A172 (cell line): ENCODE measurements around the gene CAMK2G. TPM values are rescaled to one million over a fixed set of nuclear protein-coding genes. Genes with fewer than 3 reads are reported as not detected.
"Not testable (repeated sequence)": the region's sequence is repeated elsewhere in the genome, so short reads cannot be mapped to it uniquely, and the experiment has no call there.

Experiments
- DNase-seq: peaks from one replicate; pipeline ENCODE4 v3.0.0-alpha.2; 2015; ENCODE audit warnings: low spot score
- total RNA-seq: library from RNA; depleted of rRNA; stranded (reverse); fragments of >200 nt; shearing (Covaris generic); gene quantifications from 2 replicates; pipeline ENCODE4 v1.2.3, GENCODE V29; 2014

The CAMK2G gene
- total RNA-seq, 1 experiment from 2014 or later: 38.5 TPM

DNA sequence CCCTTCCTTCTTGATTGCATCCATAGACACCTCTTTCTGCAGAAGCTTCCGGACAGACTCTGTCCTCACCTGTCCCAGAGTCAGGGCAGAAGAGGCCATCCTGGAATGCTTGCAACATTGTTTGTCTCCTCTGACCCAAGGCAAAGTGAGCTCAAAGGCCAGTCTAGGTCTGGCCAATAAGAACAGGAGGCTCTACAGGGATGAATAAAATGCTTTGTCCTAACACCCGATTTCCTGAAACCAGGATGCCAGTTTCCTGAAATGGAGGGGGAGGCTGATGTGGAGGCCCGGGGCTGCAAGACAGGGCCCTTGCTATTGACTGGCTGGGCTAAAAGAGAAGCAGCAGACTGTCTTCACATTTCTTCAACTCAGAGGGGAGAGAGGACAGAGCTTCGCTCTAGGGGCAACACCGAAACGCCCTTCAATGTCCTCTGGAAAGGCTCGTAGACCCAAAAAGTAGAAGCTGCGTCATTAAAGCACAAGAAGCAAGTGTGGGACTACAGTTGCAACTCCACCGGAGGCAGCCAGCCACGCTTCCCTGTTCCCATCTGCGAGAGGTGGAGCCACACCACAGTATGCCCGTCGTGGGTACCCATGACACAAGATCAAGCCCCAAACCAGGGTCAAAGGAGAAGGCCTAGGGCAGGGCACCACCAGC, 33.8 kb downstream of the CAMK2G start:
- DNase-seq: no peak

DNA sequence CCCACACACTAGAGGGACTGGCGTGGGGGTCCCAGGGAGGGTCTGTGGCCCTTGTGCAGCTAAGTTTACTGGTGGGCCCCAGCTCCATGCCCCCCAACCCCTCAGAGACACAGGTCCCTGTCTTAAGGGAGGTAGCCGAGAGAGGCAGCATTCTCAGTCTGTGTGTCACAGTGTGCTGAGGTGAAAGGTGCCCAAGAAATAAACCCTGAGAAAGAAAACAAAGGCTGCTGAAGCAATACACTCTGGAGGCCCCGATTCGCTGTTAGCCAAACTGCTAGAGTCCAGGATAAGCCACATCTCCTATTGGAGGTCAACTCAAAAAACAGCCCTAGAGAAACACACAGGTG, 34.3 kb downstream of the CAMK2G start:
- no peak for DNase-seq

DNA sequence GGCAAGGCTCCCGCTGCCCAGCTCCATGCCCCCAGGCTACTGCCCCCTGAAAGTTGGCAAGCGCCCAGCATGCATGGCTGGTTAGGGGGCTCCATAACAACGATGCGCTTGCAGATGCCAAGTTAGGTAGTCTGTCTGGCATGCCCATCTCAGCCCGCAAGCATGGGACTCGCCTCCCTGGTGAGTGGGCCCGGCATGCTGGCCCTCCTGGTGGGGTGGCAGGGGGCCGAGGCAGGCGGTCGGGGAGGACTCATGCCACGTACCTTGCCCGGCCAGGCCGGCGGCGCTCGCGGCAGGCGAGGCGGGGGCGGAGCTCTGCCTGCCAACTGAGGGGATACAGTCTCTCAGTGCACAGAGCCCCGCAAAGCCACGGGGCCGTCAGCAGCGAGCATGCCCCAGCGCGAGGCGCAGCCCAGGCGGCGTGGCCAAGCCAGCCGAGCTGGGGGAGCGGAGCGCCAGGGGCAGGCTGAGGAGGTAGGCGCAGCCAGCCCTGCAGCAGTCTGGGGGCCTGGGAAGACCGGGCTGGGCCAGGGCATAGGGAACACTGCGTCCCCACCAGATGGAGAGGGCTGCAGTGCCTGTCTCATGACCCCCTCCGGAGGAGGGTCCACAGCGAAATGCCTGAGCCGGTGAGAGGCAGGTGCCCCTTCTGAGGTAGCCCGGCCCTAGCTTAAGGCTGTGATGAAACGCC, 34.9 kb downstream of the CAMK2G start:
- DNase-seq: no peak

DNA sequence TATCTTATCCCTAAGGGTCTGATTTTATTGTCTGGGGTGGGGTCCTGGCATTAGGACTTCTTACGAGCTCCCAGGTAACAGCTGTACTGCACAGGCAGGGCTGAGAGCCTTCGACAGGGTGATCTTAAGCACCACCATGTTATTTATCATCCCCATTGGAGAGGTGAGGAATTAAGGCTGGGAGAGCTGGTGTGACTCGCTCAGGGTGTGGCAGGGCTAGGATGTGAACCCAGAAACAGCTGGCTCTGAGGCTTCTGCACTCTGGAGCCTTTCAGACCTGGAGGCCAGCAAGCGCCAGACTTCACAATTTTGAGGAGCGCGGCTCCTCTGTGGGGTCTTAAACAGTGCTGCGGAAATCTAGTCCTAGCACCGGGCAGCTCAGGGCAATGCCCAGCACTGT, 35.5 kb downstream of the CAMK2G start:
- peak; percentile 65 for DNase-seq

DNA sequence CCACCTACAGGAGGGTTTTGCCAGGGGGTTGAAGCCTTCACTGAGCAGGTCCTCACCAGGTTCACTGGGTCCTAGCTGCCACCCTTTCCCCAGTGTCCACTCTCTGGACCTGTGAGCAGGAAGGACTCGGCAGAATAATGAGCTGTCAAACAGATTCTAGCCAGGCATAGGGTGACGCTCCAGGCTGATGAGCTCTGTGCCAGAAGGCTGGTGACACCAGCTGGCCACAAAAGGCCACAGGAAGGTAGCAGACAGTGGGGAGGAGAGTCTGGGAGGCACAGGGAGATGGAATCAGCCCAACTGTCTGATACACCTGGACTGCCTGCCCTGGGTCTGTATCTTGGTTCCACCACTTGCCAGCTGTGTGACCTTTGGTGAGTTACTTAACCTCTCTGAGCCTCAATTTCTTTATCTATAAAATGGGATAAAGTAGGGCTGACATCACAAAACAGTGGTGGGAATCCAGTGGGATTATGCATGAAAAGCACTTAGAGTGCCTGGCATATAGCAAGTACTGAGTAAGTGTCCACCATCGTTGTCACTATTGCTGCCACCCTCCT, 36.3 kb downstream of the CAMK2G start:
- no peak for DNase-seq

DNA sequence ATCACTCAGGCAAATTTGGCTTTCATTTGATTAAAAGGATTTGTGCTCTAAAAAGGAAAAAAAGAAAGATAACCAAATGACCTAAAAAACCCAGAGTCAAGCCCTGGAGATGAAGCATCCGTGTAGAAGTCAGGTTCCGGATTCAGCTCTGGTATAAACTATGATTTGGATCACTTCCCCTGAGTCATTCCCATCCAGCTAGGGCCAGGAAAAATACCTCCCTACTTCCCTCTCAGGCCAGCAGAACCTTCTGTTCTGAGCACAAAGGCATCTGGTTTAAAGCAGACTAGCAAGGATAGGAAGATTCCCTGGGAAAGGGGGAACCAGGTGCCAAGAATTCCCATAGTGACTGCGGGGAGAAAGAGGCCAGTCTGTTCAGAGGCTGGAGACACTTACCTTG, 37.3 kb downstream of the CAMK2G start:
- no peak for DNase-seq

DNA sequence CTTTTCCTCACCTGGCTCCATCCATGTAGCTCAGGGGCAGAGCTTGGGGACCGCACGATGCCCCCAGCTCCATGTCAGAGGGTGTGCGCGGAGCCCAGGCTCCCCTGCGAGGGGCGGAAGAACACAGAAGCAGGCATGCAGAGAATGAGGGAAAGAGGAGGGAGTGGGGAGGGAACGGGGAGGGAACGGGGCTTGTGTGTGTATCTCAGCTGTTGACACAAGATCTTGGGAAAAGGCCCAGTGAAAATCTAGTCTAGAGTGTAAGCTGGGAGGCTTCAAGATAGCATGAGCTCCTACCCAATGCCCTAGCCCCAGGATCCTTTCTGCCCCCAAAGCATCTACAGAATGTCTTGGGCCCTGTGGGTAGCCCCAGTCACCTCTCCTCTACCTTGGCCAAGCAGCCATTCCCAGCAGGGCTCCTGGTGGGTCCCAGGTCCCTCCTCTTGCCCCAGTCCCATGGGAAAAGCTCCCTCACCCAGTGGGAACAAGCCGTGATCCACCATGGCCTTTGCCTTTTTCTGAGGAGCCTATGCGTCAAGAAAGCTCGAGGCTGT, 37.9 kb downstream of the CAMK2G start:
- no peak for DNase-seq

DNA sequence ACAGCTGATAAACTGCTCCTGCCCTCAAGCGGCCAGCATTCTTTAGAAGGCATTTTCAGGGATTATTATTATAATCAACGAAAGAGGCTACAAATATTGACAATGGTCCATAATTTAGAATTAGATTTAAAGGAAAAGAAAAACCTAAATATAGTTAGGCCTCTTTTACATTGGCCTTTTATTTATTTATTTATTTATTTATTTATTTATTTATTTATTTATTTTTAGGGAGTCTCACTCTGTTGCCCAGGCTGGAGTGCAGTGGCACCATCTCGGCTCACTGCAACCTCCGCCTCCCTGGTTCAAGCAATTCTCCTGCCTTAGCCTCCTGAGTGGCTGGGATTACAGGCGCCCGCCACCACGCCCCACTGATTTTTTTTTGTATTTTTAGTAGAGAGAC, 45.3 kb downstream of the CAMK2G start:
- not testable (repeated sequence) for DNase-seq

DNA sequence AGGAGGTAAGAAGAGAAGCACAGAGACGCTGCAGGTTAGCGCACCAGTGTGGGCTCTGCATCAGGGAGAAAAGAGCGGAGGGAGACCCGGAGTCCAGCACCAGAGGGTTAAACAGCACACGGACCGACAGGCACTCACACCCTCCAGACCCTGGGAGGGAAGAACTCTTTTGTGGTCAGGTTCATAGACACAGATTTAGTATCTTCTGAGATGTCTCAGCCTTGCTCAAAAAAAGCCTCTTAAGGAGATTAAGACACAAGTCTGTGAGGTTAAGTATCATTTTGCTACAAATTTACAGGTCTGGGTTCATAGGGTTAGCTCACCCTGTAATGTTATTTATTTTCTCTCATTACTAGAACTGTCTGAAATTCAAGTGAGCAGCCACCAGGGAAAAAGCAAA, 46.2 kb downstream of the CAMK2G start:
- DNase-seq: peak; percentile 31

DNA sequence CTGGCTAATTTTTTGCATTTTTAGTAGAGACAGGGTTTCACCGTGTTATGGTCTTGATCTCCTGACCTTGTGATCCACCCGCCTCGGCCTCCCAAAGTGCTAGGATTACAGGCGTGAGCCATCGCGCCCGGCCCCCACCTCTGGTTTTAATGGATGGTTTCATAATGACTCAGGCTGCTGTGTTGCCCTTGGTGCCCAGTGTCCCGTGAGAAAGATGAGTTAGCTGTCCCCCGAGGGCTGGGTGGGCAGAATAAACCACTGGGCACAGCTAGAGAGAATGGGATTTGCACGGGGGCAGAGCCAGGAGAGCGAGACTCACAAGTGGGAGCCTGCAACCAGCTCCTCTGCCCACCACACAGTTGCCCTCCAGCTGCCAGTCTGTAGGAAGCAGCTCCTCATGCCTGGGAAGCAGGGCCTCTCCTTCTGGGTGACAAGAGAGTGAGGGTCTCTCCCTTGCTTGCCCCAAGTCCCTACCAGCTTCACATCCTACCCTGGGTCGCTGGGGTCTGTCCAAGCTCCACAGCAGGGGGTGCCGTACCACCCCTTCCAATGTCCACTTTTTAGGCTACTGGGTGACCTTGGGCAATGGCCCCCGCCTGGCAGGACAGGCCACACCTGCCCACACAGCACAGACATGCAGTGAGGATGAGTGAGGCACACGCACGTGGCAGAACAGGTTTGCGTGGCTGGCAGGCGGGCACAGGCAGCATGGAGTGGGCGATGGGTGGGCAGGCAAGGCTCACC, 46.8 kb downstream of the CAMK2G start:
- DNase-seq: peak; percentile 89

DNA sequence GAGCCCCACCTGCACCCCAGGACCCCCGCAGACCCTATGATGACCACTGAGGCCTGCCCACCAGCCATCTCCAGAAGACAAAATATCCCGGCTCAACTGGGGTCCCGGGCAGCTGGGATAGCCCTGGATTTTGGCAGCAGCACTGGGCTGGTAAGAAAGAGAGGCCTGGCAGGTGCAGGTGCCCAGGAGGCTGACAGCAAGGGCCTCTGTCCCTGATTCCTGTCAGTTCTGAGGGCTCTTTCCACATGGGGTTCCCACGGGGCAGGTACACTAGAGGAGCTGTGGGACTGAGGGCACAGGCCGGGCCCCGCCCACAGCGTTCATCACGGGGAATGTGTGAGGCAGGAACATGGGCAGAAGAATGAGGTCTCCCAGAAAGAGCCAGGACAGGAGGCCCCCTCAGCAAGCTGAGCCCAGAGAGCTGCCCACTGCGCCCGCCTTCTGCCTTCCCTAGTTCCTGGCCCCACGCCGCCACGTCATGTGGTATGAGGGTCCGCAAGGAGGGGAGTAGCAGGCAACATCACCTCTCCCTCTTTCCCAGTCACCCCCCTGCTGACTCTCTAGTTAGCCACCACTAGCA, 50.1 kb downstream of the CAMK2G start:
- DNase-seq: no peak

DNA sequence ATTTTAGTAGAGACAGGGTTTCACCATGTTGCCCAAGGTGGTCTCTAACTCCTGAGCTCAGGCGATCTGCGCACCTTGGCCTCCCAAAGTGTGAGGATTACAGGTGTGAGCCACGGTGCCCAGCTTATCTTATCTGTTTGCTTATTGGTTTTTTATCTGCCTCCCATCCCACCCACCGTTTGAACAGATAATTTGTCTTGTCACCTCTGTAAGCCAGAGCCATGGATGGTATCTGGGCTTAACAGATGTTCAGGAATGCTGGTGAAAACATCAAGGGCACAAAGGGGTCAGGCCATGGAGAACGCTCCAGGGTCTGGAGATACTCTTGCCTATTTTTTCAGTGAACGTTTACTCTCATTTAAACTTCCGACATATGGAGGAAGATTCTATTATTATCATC, 51.0 kb downstream of the CAMK2G start:
- DNase-seq: no peak

DNA sequence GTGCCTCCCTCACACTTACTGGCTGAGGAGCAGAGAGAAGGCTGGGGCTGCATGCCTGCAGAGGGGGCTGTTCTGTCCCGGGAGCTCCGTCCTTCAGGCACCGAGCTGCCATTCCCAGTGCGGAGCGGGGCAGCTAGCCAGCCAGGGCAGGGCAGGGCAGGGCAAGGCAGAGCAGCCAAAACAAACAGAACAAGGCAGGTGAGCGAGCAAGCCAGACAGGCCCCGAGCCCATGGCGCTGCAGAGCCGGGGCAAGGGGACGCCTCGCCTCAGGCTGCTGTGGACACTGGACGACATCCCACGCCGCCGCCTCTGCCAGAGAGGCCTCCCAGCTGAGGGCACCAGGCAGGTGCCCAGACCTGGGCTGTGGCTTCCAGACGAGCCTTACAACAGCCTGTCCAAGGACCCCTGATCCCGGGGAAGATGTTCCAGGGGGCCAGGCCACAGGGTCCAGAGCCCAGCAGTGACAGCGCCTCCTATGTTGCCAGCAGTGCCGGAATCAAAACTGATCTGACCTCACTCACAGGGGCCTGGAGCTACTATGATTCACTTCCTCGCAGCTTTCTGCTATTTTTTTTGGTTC, 54.8 kb downstream of the CAMK2G start:
- DNase-seq: no peak

DNA sequence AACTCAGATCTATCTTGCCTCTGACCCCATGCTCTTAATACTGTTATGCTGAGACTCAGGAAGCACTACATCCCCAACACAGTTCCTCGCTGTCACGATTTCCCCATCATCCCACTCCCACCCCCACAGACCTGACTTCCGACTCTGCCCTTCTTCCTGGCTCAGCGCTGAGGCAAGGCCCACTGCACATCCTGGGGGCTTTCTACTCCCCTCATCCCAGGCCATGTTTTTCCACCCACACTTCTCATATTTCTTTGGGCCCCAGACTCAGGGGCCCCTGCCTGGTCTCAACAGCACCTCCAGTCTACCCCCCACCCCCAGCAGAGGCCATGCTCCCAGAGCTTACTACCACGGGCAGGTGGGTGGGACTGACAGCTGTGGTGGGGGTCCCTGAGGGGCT, 55.3 kb downstream of the CAMK2G start:
- no peak for DNase-seq

DNA sequence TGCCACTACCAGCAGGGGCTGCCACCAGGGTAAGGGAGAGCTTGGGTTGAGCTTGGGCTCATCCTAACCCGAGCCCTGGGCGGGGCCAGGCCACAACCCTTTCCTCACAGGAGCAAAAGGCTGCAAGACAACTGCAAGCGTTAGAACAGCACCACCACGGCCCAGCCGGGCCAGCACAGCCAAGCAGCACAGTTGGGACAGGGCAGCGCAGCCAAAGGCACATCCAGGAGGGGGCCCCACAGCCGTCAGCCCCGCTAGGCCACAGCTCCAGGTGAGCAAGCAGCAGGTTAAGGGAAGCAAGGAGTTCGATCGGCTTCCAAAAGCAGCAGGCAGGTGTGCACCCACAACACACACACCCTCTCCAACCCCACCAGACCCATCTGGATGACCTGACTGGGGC, 56.0 kb downstream of the CAMK2G start:
- no peak for DNase-seq

DNA sequence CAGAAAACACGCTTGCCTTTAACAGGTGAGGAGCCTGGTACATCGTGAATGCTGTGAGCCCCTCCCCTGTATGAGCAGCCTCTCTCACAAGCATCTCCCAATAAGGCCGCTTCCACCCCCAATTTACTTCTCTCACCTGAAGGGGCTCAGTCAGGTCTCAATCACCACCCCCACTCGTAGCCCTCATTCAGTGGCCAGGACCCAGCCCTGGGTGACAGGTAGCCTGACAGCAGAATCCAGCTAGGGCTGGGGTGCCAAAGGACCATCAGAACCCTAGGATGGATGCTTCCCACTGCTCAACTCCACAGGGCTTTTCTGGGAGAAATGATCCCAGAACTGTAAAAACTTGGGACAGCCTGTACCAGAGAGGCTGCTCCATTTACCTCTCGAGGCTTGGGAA, 56.5 kb downstream of the CAMK2G start:
- no peak for DNase-seq

DNA sequence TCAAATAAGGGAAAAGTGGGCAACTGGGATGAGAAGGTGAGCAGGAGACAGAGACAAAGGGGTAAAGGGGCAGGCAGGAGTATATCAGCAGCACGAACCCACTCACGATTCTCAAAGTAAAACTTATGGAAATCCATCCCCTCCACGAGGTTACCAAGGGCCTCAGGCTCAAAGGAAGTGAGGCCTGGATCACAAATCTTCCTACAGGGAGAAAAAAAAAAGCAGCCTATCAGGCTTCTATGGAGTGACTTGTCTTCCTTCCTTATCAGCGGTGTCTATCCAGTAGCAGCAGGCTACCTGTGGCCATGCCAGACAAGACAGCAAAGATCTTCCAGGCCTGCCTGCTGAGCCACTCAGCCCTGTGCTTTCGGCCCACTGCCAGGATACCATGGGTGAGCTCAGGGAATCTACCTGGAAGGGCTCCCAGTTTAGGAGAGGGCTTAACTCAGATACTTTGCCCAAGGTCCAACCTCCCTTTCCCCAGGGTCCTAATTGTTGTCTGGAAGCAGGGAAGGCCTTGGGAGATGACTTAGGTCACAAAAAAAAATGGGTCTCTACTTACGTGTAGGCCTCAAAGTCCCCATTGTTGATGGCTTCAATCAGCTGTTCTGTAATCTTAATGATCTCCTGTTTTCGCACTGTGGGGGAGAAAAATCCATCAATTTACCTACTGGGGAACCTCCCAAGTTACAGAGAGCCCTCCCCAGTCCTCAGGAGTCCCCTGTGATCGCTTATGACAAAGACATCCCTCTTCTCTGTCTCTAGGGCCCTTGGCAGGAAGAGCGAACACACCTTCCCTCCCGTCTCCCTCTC, 57.2 kb downstream of the CAMK2G start:
- DNase-seq: peak; percentile 46

DNA sequence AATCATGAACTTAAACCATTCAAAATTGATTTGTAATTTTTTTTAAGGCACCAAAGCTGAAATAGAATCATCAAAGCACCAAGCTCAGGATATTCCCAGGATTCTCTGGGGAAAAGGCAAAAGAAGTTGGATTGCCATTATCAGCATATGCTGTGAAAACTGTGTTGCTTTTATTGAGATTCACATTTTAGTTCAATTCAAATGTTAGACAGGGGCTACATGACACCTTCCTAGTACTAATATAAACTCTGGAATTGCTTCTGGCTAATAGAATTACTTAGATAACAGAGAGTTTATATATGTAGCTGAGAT, 58.7 kb downstream of the CAMK2G start:
- no peak for DNase-seq

DNA sequence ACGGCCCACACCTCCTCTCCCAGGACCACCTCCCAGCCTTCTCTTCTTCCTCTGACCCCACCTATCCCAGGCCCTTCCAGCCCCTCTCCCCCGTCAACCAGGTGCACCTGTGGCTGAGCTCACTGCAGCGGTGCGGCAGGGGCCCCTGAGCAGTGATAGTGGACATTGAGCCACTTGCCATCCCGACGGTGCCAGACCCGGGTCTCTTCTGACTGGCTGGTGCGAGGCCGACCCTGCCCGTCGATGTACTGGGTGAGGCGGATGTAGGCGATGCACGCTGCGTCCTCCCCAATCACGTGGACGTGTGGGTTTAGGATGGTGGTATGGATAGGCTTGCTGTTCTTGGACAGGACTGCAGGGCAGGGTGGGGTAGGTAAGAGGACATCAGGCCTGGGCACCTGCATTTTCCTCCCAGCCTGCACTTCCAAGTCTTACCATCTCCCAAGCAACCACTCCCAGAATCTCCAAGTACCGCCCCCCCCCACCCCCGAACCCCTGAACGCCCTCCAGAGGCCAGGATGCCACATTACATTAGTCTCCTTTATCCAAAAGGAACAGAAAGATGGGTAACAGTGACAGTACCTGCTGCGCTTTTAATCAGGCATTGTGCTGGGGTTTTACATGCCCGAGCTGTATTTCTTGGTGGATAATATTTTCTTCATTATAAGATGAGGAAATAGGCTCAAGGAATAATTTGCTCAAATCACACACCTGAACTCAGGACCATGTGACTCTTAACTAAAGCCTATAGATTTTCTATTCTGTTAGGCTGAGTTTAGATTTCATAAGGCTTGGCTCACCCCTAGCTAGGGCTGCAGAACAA, 59.2 kb downstream of the CAMK2G start:
- no peak for DNase-seq

DNA sequence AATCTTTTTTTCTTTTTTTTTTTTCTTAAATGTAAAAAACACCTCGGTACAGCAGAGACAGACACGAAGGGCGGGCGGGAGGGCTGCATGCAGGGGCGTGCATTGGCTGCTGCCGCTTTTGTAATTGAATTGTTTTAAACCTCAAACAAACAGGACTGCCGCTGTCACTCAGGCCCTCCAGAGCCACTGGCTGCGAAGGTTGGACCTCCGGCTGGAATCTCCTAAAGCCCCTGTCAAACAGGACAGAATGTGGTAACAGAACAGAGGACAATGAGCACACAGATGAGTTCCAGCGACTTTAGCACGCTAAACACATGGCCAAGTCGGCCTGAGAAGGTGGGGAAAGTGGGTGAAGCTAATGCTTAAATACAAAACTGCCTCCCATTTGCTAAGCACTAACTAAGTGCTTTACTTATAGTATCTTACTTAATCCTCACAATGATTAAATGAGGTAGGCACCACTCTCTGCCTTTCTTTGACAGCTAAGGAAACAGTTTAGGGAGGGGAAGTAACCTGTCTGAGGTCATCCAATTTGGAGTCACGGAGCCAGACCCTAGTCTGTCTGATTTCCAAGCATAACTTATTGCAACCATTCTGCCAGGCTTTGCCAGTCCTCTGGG, 60.0 kb downstream of the CAMK2G start:
- no peak for DNase-seq
